Adrenal gland (tissue), 5 donors: ENCODE results near the gene MTM1.

ENCODE experiments used
- POLR2A ChIP-seq, 2 donors: fragments of 450-650 bp; IDR thresholded peaks; one replicate each; pipeline ENCODE4 v1.6.1; 2017; ENCODE audit warnings: antibody characterized with exemption in 2 of 2, mild to moderate bottlenecking in 2 of 2, moderate library complexity in 1 of 2
- TF ChIP-seq, protein P1 (sequence below), 6 experiments: fragments of 450-650 bp in 4 of 6; fragments of 200-600 bp in 2 of 6; sonication (generic) in 1 of 6; IDR thresholded peaks; 1 replicate in 5 of 6; 2 replicates in 1 of 6; pipeline versions ENCODE4 v1.5.1 to v1.8.0; 2016 to 2021; ENCODE audit warnings: antibody characterized with exemption in 6 of 6, mild to moderate bottlenecking in 2 of 6, moderate library complexity in 1 of 6
- donor health status: DM: no; HTN: no; CAD: no.

DNA sequence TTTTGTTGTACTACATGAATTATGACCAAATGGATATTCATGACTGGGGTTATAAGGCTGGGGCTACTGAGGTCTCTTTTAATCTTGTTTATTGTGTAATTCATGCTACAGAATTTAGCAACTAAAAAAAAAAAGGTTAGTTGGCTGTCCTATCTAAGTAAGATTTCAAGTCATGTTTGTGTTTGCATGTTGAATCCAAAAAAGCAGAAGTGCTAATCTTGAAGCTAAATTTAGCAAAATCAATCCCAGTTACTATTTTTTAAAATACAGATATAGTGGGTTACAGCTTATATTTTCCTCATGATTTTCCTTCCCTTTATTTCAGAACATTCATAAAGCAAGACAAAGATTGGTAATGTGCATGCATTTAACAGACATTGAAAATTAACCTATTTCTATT, 144.2 kb downstream of the MTM1 start:
- TF ChIP-seq, protein P1, sequence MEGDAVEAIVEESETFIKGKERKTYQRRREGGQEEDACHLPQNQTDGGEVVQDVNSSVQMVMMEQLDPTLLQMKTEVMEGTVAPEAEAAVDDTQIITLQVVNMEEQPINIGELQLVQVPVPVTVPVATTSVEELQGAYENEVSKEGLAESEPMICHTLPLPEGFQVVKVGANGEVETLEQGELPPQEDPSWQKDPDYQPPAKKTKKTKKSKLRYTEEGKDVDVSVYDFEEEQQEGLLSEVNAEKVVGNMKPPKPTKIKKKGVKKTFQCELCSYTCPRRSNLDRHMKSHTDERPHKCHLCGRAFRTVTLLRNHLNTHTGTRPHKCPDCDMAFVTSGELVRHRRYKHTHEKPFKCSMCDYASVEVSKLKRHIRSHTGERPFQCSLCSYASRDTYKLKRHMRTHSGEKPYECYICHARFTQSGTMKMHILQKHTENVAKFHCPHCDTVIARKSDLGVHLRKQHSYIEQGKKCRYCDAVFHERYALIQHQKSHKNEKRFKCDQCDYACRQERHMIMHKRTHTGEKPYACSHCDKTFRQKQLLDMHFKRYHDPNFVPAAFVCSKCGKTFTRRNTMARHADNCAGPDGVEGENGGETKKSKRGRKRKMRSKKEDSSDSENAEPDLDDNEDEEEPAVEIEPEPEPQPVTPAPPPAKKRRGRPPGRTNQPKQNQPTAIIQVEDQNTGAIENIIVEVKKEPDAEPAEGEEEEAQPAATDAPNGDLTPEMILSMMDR (IDR thresholded peaks at IDR 0.05): no peak
- TF ChIP-seq POLR2A (IDR thresholded peaks at IDR 0.05): no peak
